AG09319 (cell line): ENCODE data around the gene ZNF644.
"Not testable (repeated sequence)": the region's sequence is repeated elsewhere in the genome, so short reads cannot be mapped to it uniquely, and the experiment has no call there.

Experiments used
- DNase-seq: peaks from one replicate; pipeline ENCODE4 v3.0.0-alpha.2; 2010; ENCODE audit warnings: low read depth; ENCODE audit errors: extremely low read depth
- TF ChIP-seq, protein P1 (sequence below): IDR thresholded peaks from 2 replicates; pipeline ENCODE4 v1.5.1; 2011; ENCODE audit warnings: low read depth, mild to moderate bottlenecking, inconsistent platforms, low read length, moderate library complexity

Gene ZNF644

DNA sequence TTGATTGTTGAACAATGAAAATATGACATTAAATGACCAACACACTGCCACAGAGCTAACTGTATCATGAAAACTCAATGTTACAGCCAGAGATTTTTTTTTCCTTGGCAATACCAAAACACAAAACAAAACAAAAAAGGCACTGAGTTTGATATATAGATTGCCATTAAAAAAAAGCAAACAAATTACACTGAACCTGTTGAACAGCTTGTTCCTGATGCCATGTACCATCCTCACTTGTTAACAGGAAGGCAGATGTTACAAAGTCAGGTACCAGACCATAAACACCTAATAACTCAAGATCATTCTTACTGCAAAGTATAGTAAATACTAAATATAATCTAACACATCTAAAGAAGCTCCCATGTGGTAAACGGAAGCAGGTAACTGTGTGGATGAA, 75.2 kb downstream of the ZNF644 start:
- DNase-seq = no peak
- TF ChIP-seq, protein P1, sequence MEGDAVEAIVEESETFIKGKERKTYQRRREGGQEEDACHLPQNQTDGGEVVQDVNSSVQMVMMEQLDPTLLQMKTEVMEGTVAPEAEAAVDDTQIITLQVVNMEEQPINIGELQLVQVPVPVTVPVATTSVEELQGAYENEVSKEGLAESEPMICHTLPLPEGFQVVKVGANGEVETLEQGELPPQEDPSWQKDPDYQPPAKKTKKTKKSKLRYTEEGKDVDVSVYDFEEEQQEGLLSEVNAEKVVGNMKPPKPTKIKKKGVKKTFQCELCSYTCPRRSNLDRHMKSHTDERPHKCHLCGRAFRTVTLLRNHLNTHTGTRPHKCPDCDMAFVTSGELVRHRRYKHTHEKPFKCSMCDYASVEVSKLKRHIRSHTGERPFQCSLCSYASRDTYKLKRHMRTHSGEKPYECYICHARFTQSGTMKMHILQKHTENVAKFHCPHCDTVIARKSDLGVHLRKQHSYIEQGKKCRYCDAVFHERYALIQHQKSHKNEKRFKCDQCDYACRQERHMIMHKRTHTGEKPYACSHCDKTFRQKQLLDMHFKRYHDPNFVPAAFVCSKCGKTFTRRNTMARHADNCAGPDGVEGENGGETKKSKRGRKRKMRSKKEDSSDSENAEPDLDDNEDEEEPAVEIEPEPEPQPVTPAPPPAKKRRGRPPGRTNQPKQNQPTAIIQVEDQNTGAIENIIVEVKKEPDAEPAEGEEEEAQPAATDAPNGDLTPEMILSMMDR = no peak

DNA sequence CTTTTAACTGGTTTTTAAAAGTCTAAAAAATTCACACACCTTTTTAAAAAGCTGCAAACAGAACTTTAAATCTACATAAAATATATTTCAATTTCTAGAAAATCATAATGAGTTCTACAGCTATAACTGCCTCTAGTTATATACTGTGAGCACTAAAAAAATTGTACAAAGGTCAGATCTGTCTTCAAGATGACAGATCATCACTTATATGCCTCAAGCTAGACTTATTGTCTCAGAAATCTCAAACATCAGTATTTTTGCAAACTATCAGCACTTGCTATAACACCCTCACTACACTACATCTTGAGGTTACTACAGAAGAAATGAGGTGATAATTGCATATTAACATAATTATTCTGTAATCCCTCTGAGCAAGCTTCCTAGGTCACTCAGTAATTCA, 76.5 kb downstream of the ZNF644 start:
- DNase-seq = no peak
- TF ChIP-seq, protein P1 = no peak

DNA sequence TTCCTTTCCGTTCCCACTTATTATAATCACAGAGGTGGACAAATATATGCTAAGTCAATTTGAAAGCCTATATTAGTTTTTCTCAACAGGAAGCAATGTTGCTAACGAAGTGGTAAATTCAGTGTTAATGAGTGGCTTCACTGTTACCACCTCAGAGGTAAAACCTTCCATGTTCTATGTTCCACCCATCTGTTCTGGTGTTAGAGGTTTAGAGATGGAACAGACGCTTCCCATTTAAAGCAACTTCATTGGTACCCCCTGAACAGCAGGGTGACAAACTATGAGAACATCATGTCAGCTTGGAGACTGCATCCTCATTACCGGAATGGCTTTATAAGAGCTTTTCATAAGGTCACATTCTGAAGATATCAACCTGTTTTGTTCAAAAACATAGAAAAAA, 77.9 kb downstream of the ZNF644 start:
- TF ChIP-seq, protein P1 = no peak
- DNase-seq = no peak

DNA sequence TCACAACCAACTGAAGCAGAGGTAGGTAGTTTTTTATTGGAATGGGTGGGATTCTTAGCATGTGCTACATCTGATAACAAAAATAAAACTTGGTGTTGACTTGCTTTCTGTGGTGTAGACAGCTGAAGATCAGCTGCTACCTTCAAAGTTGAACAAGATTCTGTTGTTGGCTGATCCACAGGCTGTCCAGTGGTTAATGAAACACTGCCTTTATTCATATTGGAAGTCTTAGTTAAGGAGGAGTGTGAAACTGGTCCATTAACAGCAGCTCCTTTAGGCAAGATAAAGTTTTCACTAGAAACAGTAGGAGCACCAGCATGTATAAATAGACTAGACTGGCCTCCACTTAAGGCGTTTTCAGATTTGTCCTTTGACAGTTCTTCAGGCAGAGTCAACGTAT, 81.1 kb downstream of the ZNF644 start:
- TF ChIP-seq, protein P1 = no peak
- DNase-seq = no peak

DNA sequence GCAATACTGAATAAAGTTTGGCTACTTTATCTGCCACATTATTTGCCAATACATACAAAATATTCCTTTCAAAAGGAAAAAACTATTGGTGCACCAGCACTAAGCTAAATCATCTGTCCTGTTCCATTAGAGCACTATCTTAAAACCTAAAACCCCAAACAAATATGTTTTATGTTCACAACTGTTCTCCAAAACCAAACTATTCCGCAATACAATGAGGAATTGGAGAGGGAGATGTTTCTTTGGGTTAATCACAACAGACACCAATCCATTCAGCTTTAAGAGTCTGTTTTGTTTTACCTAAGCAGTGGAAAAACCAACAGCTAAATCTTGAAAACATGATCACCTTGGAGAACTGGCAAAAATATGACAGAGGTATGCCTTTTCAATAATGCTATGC, 85.1 kb downstream of the ZNF644 start:
- DNase-seq = no peak
- TF ChIP-seq, protein P1 = no peak

DNA sequence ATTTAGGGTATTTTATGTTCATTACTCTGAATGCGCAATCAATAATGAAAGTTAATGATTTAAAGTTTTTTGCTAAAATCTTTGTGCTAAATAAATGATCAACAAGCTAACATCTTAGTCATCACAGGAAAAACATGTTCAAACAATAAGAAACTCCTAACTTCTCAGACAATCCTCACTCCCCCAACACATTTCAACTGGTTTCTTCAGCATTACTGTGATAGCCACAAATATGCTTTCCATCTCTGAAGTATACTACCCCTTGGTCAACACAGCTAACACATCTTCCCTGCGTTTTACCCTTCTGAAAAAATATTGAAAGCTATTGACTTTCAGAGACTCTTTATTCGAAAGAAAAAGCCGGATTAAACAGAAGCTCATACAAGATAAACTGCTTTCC, 85.8 kb downstream of the ZNF644 start:
- TF ChIP-seq, protein P1 = no peak
- DNase-seq = no peak

DNA sequence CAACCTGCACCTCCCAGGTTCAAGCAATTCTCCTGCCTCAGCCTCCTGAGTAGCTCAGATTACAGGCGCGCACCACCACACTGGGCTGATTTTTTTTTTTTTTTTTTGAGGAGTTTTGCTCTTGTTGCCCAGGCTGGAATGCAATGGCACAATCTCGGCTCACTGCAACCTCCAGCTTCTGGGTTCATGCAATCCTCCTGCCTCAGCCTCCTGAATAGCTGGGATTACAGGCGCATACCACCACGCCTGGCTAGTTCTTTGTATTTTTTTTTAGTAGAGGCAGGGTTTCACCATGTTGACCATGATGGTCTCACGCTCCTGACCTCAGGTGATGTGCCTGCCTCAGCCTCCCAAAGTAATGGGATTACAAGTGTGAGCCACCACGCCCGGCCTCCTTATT, 93.6 kb downstream of the ZNF644 start:
- not testable (repeated sequence) for DNase-seq

DNA sequence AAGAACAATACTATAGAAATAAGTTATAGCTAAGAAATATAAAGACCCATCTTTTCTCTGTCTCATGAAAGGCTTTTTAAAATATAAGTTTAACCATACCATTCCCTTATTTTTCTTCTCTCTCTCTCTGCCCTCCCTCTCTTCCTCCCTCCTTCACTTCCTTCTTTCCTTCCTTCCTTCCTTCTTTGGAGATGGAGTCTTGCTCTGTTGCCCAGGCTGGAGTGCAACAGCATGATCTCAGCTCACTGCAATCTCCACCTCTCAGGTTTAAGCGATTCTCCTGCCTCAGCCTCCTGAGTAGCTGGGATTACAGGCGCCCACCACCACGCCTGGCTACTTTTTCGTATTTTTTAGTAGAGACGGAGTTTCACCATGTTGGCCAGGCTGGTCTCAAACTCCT, 94.2 kb downstream of the ZNF644 start:
- DNase-seq = not testable (repeated sequence)

DNA sequence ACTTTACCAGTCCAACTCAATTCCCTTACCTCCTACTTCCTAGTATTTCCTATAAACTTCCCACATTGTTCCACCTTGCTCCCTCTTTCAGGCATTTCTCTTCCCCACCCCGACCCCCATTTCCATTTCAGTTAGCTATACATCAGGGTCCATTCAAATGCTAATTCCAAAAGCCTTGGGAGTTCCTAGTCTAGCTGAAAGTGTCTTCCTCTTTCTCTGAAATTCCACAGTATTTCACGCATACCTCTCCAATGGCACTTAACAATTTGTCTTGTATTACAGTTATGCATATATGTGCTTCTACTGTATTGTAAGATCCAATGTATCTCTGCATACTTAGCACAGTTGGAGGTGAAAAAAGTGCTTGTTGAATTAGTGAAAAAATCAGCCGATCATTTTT, 94.9 kb downstream of the ZNF644 start:
- TF ChIP-seq, protein P1 = no peak
- DNase-seq = no peak
